GM10847 (cell line): ENCODE data around the gene RNF40.

ENCODE experiments used
- POLR2A ChIP-seq: IDR thresholded peaks from 2 replicates; pipeline ENCODE4 v1.6.1; 2011; ENCODE audit not compliant: insufficient read length; ENCODE audit errors: extremely low read depth

The RNF40 gene

DNA sequence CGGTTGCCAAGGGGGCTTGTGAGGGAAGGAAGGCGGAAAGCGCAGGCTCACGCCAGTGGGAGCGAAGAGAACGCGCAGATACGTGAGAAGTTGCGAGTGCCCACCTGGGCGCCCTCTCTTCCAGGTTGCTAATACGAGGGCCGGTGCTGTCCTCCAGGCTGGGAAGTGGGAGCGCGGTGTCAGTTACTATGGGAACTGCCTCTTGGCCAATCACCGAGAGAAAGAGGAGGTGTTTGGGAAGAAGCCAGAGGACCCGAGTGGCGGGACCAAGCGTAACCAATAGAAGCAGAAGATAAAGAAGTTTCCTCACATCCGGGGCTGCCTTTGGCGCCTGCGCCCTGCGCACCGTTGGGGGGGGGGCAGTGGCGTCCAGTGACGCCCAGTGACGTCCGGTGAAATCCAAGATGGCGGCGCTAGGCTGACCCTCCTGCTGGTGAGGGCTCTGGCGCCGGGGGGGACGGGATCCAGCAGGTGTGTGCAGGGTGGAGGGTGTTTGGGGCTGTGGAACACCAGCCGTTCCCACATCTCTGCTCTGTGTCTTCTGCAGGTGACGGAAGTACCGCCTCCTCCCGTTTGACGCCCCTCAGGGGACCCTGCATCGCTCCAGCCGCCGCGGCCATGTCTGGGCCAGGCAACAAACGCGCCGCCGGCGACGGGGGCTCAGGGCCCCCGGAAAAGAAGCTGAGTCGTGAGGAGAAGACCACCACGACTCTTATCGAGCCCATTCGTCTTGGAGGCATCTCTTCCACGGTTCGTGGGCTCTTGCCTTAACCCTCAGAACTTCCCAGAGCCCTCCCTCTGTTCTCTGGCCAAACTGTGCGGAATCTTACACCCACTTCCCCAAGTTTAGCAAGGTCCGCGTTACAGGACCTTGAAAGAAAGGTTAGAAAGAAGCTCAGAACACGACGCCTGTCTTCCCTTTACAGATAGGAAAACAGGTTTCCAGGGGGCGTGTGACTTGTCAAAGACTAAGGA is at the start of gene RNF40, which contains the start of gene CFAP119:
Gene RNF40 (plus strand): TSS at position 395 of the 975 bp plus-strand sequence. CDS start 224 bp downstream, at position 619.
Gene CFAP119 (minus strand): TSS at position 135 of the 975 bp plus-strand sequence. CDS start 314 bp downstream, outside the sequence.
- peak; percentile 78 for TF ChIP-seq POLR2A

DNA sequence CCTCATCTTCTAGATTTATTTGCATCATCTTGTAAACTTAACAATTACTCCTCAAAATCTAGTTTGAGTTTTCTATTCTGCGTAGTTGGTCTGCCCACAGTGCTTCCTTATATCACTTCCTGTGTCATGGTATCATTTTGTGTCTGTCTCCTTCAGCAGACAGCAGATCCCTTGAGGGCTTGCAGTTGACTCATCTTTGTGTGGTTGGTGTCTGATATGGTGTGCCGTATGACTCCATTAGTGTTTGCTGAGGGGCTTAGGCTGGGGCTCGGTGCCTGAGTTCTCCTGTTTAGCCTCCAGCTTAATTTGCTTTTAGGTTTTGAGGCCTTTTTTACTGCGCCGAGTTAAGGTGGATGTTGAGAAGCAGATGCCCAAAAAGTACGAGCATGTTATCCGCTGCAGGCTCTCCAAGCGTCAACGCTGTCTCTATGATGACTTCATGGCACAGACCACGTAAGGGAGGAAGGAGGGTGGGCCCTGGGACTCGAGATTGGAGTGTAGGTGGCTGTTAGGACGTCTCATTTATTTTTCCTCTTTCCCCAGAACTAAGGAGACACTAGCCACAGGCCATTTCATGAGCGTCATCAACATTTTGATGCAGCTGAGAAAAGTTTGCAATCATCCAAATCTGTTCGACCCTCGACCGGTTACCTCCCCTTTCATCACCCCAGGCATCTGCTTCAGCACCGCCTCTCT is 46.2 kb upstream of the RNF40 start:
- no peak for TF ChIP-seq POLR2A

DNA sequence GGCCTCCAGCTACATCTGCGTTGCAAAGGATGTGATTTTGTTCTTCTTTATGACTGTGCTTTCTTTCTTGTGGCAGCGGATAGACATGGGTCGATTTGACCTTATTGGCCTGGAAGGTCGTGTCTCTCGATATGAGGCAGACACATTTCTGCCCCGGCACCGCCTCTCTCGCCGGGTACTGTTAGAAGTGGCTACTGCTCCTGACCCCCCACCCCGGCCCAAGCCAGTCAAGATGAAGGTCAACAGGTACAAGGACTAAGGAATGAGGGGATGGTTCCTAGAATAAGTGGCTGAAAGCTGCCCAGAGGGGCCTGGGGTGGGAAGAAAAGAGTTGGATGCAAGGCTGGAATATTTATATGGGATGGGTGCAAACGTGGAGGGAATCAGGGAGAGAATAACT is 42.0 kb upstream of the RNF40 start:
- no peak for TF ChIP-seq POLR2A

DNA sequence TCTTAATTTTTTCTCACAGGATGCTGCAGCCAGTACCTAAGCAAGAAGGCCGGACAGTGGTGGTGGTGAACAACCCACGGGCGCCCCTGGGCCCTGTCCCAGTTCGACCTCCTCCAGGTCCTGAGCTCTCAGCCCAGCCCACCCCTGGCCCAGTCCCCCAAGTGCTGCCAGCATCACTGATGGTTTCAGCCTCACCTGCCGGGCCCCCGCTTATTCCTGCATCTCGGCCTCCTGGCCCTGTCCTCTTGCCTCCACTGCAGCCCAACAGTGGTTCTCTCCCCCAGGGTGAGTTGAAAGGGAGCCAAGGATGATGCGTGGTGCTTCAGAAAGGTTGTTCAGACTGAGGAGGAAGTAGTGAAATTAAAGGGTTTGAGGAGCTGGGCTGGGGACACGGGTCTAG is 41.4 kb upstream of the RNF40 start:
- TF ChIP-seq POLR2A: no peak

DNA sequence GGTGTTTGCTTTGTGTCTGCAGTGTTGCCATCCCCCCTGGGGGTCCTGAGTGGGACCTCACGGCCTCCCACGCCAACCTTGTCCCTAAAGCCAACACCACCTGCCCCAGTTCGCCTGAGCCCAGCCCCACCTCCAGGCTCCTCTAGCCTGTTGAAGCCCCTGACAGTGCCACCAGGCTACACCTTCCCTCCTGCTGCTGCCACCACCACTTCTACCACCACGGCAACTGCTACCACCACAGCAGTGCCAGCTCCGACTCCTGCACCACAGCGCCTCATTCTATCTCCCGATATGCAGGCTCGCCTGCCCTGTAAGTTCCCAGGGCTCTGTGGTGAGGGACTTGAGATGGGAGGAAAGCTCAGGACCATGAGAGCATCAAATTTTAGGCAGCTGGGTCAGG is 41.0 kb upstream of the RNF40 start:
- TF ChIP-seq POLR2A: no peak

DNA sequence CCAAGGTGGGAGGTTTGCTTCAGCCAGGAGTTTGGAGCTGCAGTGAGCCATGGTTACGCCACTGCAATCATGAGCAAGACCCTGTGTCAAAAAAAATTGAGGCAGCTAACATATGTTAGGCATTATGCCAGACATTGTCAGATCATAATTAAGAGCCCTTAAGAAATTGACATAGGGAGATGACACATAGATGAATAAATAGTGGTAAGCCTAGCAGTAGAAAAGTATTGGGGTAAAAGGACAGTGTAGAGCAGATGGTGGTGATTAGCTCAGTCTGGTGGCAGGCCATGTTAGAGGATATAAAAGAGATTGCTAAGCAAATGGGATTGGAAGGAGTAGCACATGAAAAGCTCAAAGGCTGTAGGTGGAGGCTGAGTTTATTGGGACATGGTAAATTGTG is 40.5 kb upstream of the RNF40 start:
- TF ChIP-seq POLR2A: no peak

DNA sequence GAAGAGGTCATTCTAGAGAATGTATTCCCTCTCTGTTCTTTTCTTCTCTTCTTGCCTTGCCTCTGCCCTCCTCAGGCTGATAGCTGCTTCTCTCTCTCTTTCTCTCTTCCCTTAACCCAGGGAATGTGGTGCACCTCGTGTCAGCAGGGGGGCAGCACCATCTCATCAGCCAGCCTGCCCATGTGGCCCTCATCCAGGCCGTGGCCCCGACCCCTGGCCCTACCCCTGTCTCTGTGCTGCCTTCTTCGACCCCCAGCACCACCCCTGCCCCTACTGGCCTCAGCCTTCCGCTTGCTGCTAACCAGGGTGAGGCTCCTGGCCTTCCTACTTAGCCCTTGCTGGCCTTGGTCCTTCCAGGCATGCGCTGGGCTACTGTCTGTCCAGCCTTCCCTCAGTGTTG is 39.7 kb upstream of the RNF40 start:
- no peak for TF ChIP-seq POLR2A

DNA sequence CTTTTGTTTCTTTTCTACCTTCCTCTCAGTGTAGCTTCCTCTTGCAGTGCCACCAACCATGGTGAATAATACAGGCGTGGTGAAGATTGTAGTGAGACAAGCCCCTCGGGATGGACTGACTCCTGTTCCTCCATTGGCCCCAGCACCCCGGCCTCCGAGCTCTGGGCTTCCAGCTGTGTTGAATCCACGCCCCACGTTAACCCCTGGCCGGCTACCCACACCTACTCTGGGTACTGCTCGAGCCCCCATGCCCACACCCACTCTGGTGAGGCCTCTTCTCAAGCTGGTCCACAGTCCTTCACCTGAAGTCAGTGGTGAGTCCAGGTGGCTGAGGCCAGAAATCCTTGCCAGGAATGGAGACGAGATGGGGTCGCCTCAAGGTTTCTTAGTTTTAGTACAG is 39.2 kb upstream of the RNF40 start:
- no peak for TF ChIP-seq POLR2A

DNA sequence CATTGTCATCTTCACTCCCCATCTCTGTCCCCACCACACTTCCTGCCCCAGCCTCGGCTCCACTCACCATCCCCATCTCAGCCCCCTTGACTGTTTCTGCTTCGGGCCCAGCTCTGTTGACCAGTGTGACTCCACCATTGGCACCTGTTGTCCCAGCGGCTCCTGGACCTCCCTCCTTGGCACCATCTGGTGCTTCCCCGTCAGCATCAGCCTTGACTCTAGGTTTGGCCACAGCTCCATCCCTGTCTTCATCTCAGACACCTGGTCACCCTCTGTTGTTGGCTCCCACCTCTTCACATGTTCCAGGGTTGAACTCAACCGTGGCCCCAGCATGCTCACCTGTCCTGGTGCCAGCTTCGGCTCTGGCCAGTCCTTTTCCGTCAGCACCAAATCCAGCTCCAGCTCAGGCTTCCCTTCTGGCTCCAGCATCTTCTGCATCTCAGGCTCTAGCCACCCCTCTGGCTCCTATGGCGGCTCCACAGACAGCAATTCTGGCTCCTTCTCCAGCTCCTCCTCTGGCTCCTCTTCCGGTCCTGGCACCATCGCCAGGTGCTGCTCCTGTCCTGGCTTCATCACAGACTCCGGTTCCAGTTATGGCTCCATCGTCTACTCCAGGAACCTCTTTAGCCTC is 38.3 kb upstream of the RNF40 start:
- no peak for TF ChIP-seq POLR2A

DNA sequence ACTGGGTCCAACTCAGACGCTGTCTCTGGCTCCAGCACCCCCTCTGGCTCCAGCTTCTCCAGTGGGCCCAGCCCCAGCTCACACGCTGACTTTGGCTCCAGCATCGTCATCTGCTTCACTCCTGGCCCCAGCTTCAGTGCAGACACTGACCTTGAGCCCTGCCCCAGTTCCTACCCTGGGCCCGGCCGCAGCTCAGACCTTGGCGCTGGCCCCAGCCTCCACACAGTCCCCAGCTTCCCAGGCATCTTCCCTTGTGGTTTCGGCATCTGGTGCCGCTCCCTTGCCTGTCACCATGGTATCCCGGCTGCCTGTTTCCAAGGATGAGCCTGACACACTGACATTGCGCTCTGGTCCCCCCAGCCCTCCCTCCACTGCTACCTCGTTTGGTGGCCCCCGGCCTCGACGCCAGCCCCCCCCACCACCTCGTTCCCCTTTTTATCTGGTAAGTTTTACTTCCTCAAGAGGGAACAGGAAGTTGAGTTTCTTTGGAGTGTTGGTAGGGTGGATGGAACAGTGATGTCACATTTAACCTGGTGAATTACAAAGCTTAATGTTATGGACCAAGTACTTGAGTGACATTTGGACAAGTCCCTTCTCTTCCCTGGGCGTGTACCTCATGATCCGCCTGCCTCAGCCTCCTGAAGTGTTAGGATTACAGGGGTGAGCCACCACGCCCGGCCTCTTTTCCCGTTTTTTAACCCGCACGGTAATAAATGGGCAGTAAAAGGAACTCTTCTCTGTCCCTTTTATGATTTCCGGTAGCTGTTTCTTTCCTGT is 37.3 kb upstream of the RNF40 start:
- TF ChIP-seq POLR2A: no peak

DNA sequence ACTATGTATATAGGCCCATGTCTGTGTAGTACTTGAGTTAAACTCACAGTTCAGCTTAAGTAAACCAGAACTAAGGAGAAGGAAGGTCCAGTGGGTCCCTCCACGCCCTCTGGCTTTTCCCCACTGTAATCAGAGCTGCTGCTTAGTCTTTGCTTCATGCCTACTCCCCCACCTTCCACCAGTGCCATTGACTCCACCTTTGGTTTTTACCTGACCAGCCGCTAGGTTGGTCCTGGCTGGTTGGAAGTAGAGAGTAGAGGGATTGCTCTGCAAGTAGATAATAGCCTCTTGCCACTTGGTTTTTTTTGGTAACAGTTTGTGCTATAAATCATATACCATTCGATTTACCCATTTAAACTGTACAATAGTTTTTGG is 36.7 kb upstream of the RNF40 start:
- no peak for TF ChIP-seq POLR2A

DNA sequence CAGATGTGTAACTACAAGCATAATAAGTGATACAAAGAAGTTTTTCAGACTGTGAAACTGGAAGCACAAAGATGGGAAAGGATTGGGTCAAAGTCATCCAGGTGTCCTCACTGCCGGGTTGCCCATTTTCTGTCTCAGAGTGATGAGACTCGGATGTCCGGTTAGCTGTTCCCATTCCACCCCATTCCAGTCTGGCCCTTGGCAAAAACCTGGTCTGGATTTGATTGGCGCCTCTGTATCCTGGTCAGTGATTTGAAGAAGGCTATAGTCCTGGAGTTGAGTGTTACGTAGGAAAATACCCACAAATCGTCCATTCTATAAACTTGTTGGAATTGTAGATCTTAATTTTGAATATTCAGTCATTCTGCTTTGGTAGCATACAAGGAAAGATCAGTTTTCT is 33.8 kb upstream of the RNF40 start:
- TF ChIP-seq POLR2A: no peak

DNA sequence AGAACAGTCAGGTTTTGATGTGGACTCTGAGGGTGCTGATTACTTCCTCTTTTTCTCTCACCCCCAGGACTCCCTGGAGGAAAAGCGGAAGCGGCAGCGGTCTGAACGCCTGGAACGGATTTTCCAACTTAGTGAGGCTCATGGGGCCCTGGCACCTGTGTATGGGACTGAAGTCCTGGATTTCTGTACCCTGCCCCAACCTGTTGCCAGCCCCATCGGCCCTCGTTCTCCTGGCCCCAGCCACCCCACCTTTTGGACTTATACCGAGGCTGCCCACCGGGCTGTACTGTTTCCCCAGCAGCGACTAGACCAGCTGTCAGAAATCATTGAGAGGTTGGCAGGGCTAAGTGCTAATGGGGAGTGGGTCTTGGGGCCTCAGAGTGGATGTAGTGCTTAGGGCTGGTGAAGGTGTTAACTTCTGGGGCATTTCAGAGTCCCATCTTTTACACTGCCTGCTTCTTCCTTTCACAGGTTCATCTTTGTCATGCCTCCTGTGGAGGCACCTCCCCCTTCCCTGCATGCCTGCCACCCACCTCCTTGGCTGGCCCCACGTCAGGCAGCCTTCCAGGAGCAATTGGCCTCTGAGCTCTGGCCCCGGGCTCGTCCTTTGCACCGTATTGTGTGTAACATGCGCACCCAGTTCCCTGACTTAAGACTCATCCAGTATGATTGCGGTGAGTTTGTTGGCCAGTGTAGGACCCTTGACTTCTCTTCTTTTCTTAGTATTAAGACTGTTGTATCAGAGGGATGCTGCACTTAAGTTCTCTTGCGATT is 33.0 kb upstream of the RNF40 start:
- no peak for TF ChIP-seq POLR2A

DNA sequence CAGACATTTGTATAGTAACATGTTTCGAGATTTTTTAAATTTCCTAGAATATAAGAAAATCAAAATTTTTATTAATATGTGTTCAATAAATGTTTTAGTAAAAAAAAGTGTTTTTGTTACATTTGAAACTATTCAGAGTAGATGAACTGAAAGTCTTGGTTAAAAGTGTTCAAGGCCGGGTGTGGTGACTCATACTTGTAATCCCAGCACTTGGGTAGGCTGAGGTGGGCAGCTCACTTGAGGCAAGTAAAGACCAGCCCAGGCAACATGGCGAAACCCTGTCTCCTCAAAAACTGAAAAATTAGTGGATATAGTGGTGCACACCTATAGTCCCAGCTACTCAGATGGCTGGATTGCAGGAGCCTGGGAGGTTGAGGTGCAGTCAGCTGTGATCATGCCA is 30.7 kb upstream of the RNF40 start:
- TF ChIP-seq POLR2A: no peak
